Measurements from ENCODE around the gene EIF2AK2.

Gene EIF2AK2

DNA sequence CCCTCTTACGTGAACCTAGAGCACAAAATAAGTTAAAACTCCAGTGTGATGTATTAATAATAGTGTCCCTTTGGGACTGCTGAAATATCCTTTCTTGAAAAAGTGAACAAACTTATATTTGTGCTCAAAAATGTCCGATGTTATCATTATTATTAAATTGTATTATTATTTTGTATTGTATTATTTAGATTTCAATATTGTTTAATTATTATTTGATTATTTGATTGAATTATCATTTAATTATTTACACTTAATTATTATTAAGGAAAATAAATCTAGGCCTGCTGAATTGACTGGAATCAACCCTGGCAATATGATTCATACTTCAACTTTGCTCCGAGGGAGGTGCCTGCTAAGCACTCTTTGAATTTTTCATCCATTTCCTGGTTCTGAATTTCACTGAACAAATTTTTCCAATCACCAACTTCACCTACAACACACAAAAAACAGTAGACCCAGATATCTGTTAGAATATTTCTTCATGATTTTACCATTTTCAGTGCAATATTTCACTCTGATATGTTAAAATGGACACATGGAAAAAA, 10.9 kb upstream of the EIF2AK2 start:
- H3K4me1 ChIP-seq (ENCODE audit: control insufficient read depth in 1 of 2, insufficient read depth in 2 of 2, low read length in 2 of 2), result no peaks in the 10 kb centered on the region
- no peak overlapping the region for H3K27ac ChIP-seq (ENCODE audit: low read length)
- peaks cover 2 to 3% of the 10 kb centered on the region in 2 donors for H3K9me3 ChIP-seq (ENCODE audit: control insufficient read depth in 1 of 2, low read length in 2 of 2)
- H3K36me3 ChIP-seq (ENCODE audit: control insufficient read depth in 1 of 2, insufficient read depth in 2 of 2, low read length in 2 of 2), result no peaks in the 10 kb centered on the region
- H3K4me3 ChIP-seq (ENCODE audit: low read depth in 1 of 2, low read length in 2 of 2), result no peak overlapping the region
- H3K27me3 ChIP-seq (ENCODE audit: low read depth, low read length), result no peaks in the 10 kb centered on the region

DNA sequence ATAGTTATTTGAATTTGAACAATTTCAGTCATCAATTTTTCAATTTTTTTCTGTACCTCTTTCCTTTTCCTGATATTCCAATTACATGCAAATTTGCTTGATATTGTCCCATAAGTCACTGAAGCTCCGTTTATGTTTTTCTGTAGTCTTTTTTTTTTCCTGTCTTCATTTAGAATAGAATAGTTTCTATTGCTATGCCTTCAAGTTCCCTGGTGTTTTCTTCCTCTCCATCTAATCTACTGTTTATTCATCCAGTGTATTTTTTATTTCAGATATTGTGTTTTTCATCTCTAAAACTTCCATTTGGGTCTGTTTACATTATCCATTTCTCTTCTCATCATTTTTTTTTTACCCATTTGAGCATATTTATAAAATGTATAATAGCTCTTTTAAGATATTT, 8.0 kb upstream of the EIF2AK2 start:
- Histone ChIP-seq H3K9me3 (ENCODE audit: control insufficient read depth in 1 of 2, low read length in 2 of 2) (peaks cover 2 to 3% of the 10 kb centered on the region in 2 donors), H3K27ac (ENCODE audit: low read length) (no peak overlapping the region), H3K4me3 (ENCODE audit: low read depth in 1 of 2, low read length in 2 of 2) (no peak overlapping the region), H3K4me1 (ENCODE audit: control insufficient read depth in 1 of 2, insufficient read depth in 2 of 2, low read length in 2 of 2) (no peaks in the 10 kb centered on the region), H3K36me3 (ENCODE audit: control insufficient read depth in 1 of 2, insufficient read depth in 2 of 2, low read length in 2 of 2) (no peaks in the 10 kb centered on the region), H3K27me3 (ENCODE audit: low read depth, low read length) (no peaks in the 10 kb centered on the region)

DNA sequence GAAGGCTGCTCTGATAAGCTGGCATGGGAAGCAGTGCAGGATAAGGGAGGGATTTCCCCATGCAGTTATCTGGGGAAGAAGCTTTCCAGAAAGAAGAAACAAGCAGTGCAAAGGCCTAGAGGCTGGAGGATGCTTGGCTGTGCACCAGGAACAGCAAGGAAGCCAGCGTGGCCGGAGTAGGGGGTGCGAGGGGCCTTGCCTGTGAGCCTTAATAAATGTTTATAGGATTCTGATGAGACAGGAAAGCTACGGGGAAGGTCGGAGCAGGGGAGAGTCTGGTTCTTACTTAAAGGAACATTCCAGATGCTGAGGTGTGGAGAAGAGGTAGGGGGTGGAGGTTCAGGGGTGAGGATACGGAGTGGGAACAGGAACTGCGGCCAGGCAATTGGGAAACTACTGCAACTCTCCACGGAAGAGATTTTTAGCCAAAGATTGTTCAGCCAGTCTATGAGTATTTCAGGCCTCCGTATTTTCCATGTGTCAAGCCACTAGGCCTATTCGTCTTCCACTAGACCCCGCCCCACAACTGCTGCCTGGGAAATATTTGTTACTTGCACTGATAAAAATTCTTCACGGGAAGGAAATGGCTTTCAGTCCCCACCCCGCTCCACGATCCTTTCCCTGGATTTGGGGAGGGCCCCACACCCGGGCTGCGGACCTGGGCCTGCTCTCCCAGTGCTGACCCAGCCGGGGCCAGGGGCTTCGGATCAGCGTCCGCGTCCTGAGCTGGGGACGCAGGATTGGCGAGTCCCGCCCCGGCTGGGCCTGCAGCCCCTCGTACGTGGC, 516 bp downstream of the EIF2AK2 start:
- Histone ChIP-seq H3K9me3 (ENCODE audit: control insufficient read depth in 1 of 2, low read length in 2 of 2) (no peaks in the 10 kb centered on the region), H3K27me3 (ENCODE audit: low read depth, low read length) (no peaks in the 10 kb centered on the region), H3K4me3 (ENCODE audit: low read depth in 1 of 2, low read length in 2 of 2) (peak overlapping the region; percentile 85), H3K4me1 (ENCODE audit: control insufficient read depth in 1 of 2, insufficient read depth in 2 of 2, low read length in 2 of 2) (peaks cover 4 to 20% of the 10 kb centered on the region in 2 donors), H3K27ac (ENCODE audit: low read length) (peak overlapping the region; percentile 65), H3K36me3 (ENCODE audit: control insufficient read depth in 1 of 2, insufficient read depth in 2 of 2, low read length in 2 of 2) (peaks cover 0 to 8% of the 10 kb centered on the region in 2 donors)

DNA sequence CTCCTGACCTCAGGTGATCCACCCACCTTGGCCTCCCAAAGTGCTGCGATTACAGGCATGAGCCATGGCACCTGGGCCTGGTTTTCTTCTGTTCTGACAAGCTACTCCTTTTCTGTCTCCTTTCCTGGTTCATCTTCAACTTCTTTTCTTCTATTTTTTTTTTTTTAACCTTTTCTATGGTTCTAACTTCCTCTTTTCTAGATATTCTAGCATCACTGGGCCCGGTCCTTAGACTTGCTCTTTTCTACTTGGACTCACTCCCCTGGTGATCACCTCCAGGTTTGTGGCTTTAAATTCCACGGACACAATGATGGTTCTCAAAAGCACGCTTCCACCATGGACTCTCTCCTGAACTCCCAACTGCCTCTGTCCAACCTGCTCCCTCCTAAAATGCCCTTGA, 2.0 kb downstream of the EIF2AK2 start:
- Histone ChIP-seq H3K4me1 (ENCODE audit: control insufficient read depth in 1 of 2, insufficient read depth in 2 of 2, low read length in 2 of 2) (peaks cover 4 to 20% of the 10 kb centered on the region in 2 donors), H3K9me3 (ENCODE audit: control insufficient read depth in 1 of 2, low read length in 2 of 2) (no peaks in the 10 kb centered on the region), H3K4me3 (ENCODE audit: low read depth in 1 of 2, low read length in 2 of 2) (no peak overlapping the region), H3K36me3 (ENCODE audit: control insufficient read depth in 1 of 2, insufficient read depth in 2 of 2, low read length in 2 of 2) (peaks cover 0 to 8% of the 10 kb centered on the region in 2 donors), H3K27ac (ENCODE audit: low read length) (no peak overlapping the region), H3K27me3 (ENCODE audit: low read depth, low read length) (no peaks in the 10 kb centered on the region)

DNA sequence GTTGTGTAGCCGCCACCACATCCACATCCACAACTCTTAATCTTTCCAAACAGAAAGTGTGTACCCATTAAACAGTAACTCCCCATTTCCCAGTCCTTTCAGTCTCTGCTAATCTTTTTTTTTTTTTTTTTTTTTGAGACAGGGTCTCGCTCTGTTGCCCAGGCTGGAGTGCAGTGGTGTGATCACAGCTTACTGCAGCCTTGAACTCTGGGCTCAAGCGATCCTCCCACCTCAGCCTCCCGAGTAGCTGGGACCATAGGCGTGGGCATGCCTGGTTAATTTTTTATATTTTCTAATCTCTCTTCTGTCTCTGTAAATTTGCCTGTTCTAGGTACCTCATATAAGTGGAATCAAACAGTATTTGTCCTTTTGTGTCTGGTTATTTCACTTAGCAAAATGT, 3.6 kb downstream of the EIF2AK2 start:
- peaks cover 4 to 20% of the 10 kb centered on the region in 2 donors for H3K4me1 ChIP-seq (ENCODE audit: control insufficient read depth in 1 of 2, insufficient read depth in 2 of 2, low read length in 2 of 2)
- H3K9me3 ChIP-seq (ENCODE audit: control insufficient read depth in 1 of 2, low read length in 2 of 2), result no peaks in the 10 kb centered on the region
- H3K27ac ChIP-seq (ENCODE audit: low read length), result no peak overlapping the region
- no peak overlapping the region for H3K4me3 ChIP-seq (ENCODE audit: low read depth in 1 of 2, low read length in 2 of 2)
- H3K27me3 ChIP-seq (ENCODE audit: low read depth, low read length), result no peaks in the 10 kb centered on the region
- H3K36me3 ChIP-seq (ENCODE audit: control insufficient read depth in 1 of 2, insufficient read depth in 2 of 2, low read length in 2 of 2), result peaks cover 2 to 11% of the 10 kb centered on the region in 2 donors

DNA sequence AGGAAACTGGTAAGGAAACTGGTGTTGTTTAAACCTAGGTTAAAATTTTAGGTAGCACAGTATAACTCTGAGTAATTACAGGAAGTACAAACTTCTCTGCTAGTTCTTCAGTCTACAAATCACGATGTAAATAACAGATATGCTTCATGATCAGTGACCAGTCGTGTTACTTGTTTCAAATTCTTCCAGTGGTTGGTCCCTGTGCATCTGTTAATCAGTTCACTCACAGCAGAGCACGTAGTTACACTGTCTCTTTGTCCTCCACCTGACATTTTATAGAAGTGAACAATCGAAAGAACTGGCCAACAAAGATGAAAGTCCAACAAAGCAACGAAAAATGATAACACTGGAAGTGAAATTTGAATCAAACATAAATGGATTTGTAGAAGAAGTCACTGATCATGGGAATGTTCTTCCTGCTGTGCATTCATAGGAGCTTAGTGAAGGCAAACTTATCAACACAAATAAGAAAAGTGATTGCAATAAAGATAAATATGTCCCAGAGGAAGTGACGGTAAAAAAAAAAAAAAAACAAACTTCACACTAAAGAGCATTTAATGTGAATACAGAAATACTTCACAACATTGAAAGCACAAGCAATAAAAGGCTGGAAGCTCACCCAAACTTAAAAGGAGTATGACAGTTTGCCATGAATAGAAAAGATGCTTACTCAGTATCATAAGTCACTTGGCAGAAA, 7.0 kb downstream of the EIF2AK2 start:
- H3K36me3 ChIP-seq (ENCODE audit: control insufficient read depth in 1 of 2, insufficient read depth in 2 of 2, low read length in 2 of 2), result peaks cover 21 to 30% of the 10 kb centered on the region in 2 donors
- peaks cover 0 to 2% of the 10 kb centered on the region in 2 donors for H3K4me1 ChIP-seq (ENCODE audit: control insufficient read depth in 1 of 2, insufficient read depth in 2 of 2, low read length in 2 of 2)
- H3K4me3 ChIP-seq (ENCODE audit: low read depth in 1 of 2, low read length in 2 of 2), result no peak overlapping the region
- H3K27me3 ChIP-seq (ENCODE audit: low read depth, low read length), result no peaks in the 10 kb centered on the region
- no peaks in the 10 kb centered on the region for H3K9me3 ChIP-seq (ENCODE audit: control insufficient read depth in 1 of 2, low read length in 2 of 2)
- H3K27ac ChIP-seq (ENCODE audit: low read length), result peak overlapping the region; percentile 34

DNA sequence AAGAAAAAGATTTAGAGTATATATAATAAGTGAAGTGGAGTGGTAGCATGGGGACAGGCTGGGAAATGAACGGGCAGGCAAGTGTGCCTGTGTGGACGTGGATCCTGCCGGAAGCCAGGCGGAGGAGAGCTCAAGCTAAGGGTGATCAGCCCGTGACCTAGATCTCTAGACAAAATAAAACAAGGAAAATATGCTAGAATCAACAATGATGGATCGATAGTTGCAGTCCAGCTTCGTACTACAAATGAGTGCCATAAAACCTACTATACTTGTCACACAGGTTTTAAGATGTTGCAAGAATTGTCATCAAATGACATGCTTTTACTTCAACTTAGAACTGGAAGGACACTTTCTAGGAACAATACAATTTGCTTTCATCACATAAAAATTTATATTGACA, 8.5 kb downstream of the EIF2AK2 start:
- peaks cover 21 to 38% of the 10 kb centered on the region in 2 donors for H3K36me3 ChIP-seq (ENCODE audit: control insufficient read depth in 1 of 2, insufficient read depth in 2 of 2, low read length in 2 of 2)
- no peaks in the 10 kb centered on the region for H3K4me1 ChIP-seq (ENCODE audit: control insufficient read depth in 1 of 2, insufficient read depth in 2 of 2, low read length in 2 of 2)
- H3K4me3 ChIP-seq (ENCODE audit: low read depth in 1 of 2, low read length in 2 of 2), result no peak overlapping the region
- no peak overlapping the region for H3K27ac ChIP-seq (ENCODE audit: low read length)
- no peaks in the 10 kb centered on the region for H3K27me3 ChIP-seq (ENCODE audit: low read depth, low read length)
- no peaks in the 10 kb centered on the region for H3K9me3 ChIP-seq (ENCODE audit: control insufficient read depth in 1 of 2, low read length in 2 of 2)

DNA sequence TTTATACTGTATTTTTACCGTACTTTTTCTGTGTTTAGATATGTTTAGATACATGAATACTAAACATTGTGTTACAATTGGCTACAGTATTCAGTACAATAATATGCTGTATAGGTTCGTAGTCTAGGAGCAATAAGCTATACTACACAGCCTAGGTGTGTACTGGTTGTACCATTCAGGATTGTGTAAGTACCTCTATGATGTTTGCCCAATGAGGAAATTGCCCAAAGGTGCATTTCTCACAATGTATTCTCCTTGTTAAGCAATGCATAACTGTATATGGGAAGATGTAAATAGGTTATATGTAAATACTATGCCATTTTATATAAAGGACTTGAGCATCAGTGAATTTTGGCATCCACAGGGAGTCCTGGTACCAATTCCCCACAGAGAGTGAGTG, 10.7 kb downstream of the EIF2AK2 start:
- Histone ChIP-seq H3K4me3 (ENCODE audit: low read depth in 1 of 2, low read length in 2 of 2) (no peak overlapping the region), H3K27me3 (ENCODE audit: low read depth, low read length) (no peaks in the 10 kb centered on the region), H3K27ac (ENCODE audit: low read length) (no peak overlapping the region), H3K36me3 (ENCODE audit: control insufficient read depth in 1 of 2, insufficient read depth in 2 of 2, low read length in 2 of 2) (peaks cover 21 to 42% of the 10 kb centered on the region in 2 donors), H3K9me3 (ENCODE audit: control insufficient read depth in 1 of 2, low read length in 2 of 2) (no peaks in the 10 kb centered on the region), H3K4me1 (ENCODE audit: control insufficient read depth in 1 of 2, insufficient read depth in 2 of 2, low read length in 2 of 2) (no peaks in the 10 kb centered on the region)

DNA sequence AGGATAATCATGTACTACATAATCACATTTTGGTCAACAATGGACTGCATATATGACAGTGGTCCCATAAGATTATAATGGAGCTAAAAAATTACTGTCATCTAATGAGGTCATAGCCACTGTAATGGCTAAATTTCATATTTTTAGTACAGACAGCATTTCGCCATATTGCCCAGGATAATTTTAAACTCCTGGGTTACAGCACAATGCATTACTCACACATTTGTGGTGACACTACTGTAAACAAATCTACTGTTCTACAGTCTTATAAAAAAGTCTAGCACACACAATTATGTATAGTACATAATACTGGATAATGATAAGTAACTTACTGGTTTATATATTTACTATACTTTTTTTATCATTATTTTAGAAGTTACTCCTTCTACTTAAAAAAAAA, 12.8 kb downstream of the EIF2AK2 start:
- no peak overlapping the region for H3K27ac ChIP-seq (ENCODE audit: low read length)
- H3K27me3 ChIP-seq (ENCODE audit: low read depth, low read length), result no peaks in the 10 kb centered on the region
- H3K4me1 ChIP-seq (ENCODE audit: control insufficient read depth in 1 of 2, insufficient read depth in 2 of 2, low read length in 2 of 2), result no peaks in the 10 kb centered on the region
- H3K36me3 ChIP-seq (ENCODE audit: control insufficient read depth in 1 of 2, insufficient read depth in 2 of 2, low read length in 2 of 2), result peaks cover 21 to 62% of the 10 kb centered on the region in 2 donors
- no peak overlapping the region for H3K4me3 ChIP-seq (ENCODE audit: low read depth in 1 of 2, low read length in 2 of 2)
- H3K9me3 ChIP-seq (ENCODE audit: control insufficient read depth in 1 of 2, low read length in 2 of 2), result no peaks in the 10 kb centered on the region

DNA sequence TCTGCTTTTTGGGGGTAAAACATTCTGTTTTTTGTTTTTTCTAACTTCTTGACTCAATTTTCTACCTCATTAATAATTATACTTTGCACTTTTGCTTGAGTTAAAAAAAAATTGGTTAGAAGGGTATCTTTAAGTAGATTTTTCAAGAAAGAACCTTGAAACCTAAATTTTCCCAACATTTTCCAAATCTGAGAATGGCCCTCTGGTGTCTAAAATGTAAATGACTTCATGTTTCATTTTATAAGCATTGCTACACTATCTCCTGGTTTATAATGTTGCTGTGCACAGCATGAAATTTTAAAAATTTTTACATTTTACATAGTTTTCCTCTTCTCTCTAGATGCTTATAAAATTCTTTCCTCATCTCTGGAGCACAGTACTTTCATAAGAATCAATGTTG, 14.2 kb downstream of the EIF2AK2 start:
- Histone ChIP-seq H3K9me3 (ENCODE audit: control insufficient read depth in 1 of 2, low read length in 2 of 2) (no peaks in the 10 kb centered on the region), H3K36me3 (ENCODE audit: control insufficient read depth in 1 of 2, insufficient read depth in 2 of 2, low read length in 2 of 2) (peaks cover 18 to 66% of the 10 kb centered on the region in 2 donors), H3K4me3 (ENCODE audit: low read depth in 1 of 2, low read length in 2 of 2) (no peak overlapping the region), H3K27me3 (ENCODE audit: low read depth, low read length) (no peaks in the 10 kb centered on the region), H3K4me1 (ENCODE audit: control insufficient read depth in 1 of 2, insufficient read depth in 2 of 2, low read length in 2 of 2) (no peaks in the 10 kb centered on the region), H3K27ac (ENCODE audit: low read length) (no peak overlapping the region)

DNA sequence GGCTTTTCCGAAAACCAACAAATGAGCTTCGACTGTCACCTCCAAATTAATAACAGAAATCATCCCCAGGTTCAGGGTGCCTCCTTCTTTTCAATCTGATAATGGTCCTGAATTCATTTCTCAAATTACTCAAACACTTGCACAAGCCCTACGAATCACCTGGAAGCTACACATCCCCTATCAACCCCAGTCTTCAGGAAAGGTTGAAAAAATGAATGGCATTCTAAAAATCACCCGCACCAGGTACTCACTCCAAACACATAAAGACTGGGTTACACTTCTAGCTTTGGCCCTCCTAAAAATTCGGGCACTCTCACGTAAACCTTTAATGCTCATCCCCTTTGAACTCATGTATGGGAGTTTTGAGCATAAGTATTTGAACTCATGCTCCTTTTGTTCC, 23.9 kb downstream of the EIF2AK2 start:
- no peaks in the 10 kb centered on the region for H3K4me1 ChIP-seq (ENCODE audit: control insufficient read depth in 1 of 2, insufficient read depth in 2 of 2, low read length in 2 of 2)
- H3K9me3 ChIP-seq (ENCODE audit: control insufficient read depth in 1 of 2, low read length in 2 of 2), result no peaks in the 10 kb centered on the region
- no peaks in the 10 kb centered on the region for H3K27me3 ChIP-seq (ENCODE audit: low read depth, low read length)
- H3K36me3 ChIP-seq (ENCODE audit: control insufficient read depth in 1 of 2, insufficient read depth in 2 of 2, low read length in 2 of 2), result peaks cover 42 to 83% of the 10 kb centered on the region in 2 donors
- no peak overlapping the region for H3K4me3 ChIP-seq (ENCODE audit: low read depth in 1 of 2, low read length in 2 of 2)
- H3K27ac ChIP-seq (ENCODE audit: low read length), result no peak overlapping the region
